GM23338 (cell line): Measurements from ENCODE around the gene OSBPL3. TPM values are rescaled to one million over a fixed set of nuclear protein-coding genes. Genes with fewer than 3 reads are reported as not detected.

Experiments
- ATAC-seq: fragments of 200-7000 bp; cut with Tn5 transposase; 3 replicates; pipeline ENCODE4 v1.9.1; 2020
- DNase-seq: peaks from one replicate; pipeline ENCODE4 v3.0.0-alpha.2; 2015; ENCODE audit warnings: low spot score
- H2AFZ ChIP-seq: fragments of 200-600 bp; sonication (generic); 2 replicates; pipeline ENCODE4 v1.8.0; 2016; ENCODE audit warnings: antibody characterized with exemption, mild to moderate bottlenecking, moderate library complexity
- H3F3A ChIP-seq: fragments of 200-600 bp; sonication (generic); replicated peaks from 2 replicates; pipeline ENCODE4 v1.8.0; 2017; ENCODE audit warnings: antibody characterized with exemption, mixed run types, low read depth
- H3K27ac ChIP-seq: fragments of 200-600 bp; sonication (generic); 2 replicates; pipeline ENCODE4 v1.6.1; 2016; ENCODE audit warnings: low read depth
- H3K27me3 ChIP-seq: fragments of 200-600 bp; sonication (generic); 2 replicates; pipeline ENCODE4 v1.8.0; 2016; ENCODE audit warnings: mild to moderate bottlenecking, mixed run types, moderate library complexity; ENCODE audit not compliant: insufficient read depth
- H3K36me3 ChIP-seq: fragments of 200-600 bp; sonication (generic); 2 replicates; pipeline ENCODE4 v1.8.0; 2016; ENCODE audit warnings: mild to moderate bottlenecking; ENCODE audit not compliant: insufficient read depth
- H3K4me1 ChIP-seq: fragments of 200-600 bp; sonication (generic); 2 replicates; pipeline ENCODE4 v1.8.0; 2016; ENCODE audit warnings: mild to moderate bottlenecking, moderate library complexity; ENCODE audit not compliant: insufficient read depth
- H3K4me2 ChIP-seq: fragments of 200-600 bp; sonication (generic); 2 replicates; pipeline ENCODE4 v1.7.1; 2017; ENCODE audit warnings: mixed run types
- H3K4me3 ChIP-seq: fragments of 200-600 bp; sonication (generic); 2 replicates; pipeline ENCODE4 v1.6.1; 2016; ENCODE audit warnings: mixed run types
- H3K79me2 ChIP-seq: fragments of 200-600 bp; sonication (generic); replicated peaks from 2 replicates; pipeline ENCODE4 v1.8.0; 2017; ENCODE audit warnings: mild to moderate bottlenecking; ENCODE audit not compliant: insufficient read depth
- H3K9me2 ChIP-seq: fragments of 200-600 bp; sonication (generic); 2 replicates; pipeline ENCODE4 v1.8.0; 2017; ENCODE audit not compliant: insufficient read depth
- H4K20me1 ChIP-seq: fragments of 200-600 bp; sonication (generic); replicated peaks from 2 replicates; pipeline ENCODE4 v1.8.0; 2017; ENCODE audit warnings: mild to moderate bottlenecking; ENCODE audit not compliant: insufficient read depth
- H3K27ac Mint-ChIP-seq: 2 replicates; pipeline ENCODE4 v1.8.0; 2020; ENCODE audit warnings: inconsistent platforms, mild to moderate bottlenecking, moderate library complexity, mixed read lengths
- H3K27me3 Mint-ChIP-seq: 3 replicates; pipeline ENCODE4 v1.8.0; 2022; ENCODE audit warnings: low read depth, mild to moderate bottlenecking, moderate library complexity, mixed read lengths, inconsistent platforms; ENCODE audit not compliant: insufficient read depth, poor library complexity
- H3K36me3 Mint-ChIP-seq: 3 replicates; pipeline ENCODE4 v1.8.0; 2021; ENCODE audit warnings: low read depth, mild to moderate bottlenecking, inconsistent platforms, moderate library complexity, mixed read lengths
- H3K4me1 Mint-ChIP-seq: 3 replicates; pipeline ENCODE4 v1.8.0; 2020; ENCODE audit warnings: mild to moderate bottlenecking, inconsistent platforms, mixed read lengths
- H3K4me3 Mint-ChIP-seq: 3 replicates; pipeline ENCODE4 v1.8.0; 2021; ENCODE audit warnings: moderate library complexity, mild to moderate bottlenecking, inconsistent platforms, mixed read lengths
- H3K9me3 Mint-ChIP-seq: 3 replicates; pipeline ENCODE4 v1.8.0; 2020; ENCODE audit warnings: moderate library complexity, mild to moderate bottlenecking, inconsistent platforms, mixed read lengths
- CREB1 ChIP-seq: fragments of 250-450 bp; sonication (Bioruptor Pico); IDR thresholded peaks from 2 replicates; pipeline ENCODE4 v1.5.0; 2020; ENCODE audit warnings: low read depth, mild to moderate bottlenecking, moderate library complexity
- EZH2 ChIP-seq: fragments of 200-600 bp; sonication (generic); IDR thresholded peaks from one replicate; pipeline ENCODE4 v1.8.0; 2017; ENCODE audit warnings: antibody characterized with exemption, mild to moderate bottlenecking, low read depth; ENCODE audit not compliant: unreplicated experiment
- EZH2phosphoT487 ChIP-seq: fragments of 200-600 bp; sonication (generic); IDR thresholded peaks from one replicate; pipeline ENCODE4 v1.8.1; 2018; ENCODE audit warnings: antibody characterized with exemption; ENCODE audit not compliant: unreplicated experiment
- JUNB ChIP-seq: IDR thresholded peaks from one replicate; pipeline ENCODE4 v1.6.1; 2016; ENCODE audit warnings: antibody characterized with exemption; ENCODE audit not compliant: unreplicated experiment
- NANOG ChIP-seq: IDR thresholded peaks from 2 replicates; pipeline ENCODE4 v1.6.1; 2016; ENCODE audit warnings: antibody characterized with exemption, borderline replicate concordance
- STAT1 ChIP-seq: IDR thresholded peaks from one replicate; pipeline ENCODE4 v1.6.1; 2016; ENCODE audit warnings: antibody characterized with exemption; ENCODE audit not compliant: unreplicated experiment
- ZNF114 ChIP-seq: fragments of 250-450 bp; sonication (Bioruptor Pico); IDR thresholded peaks from 2 replicates; pipeline ENCODE4 v1.5.0; 2020; ENCODE audit warnings: mild to moderate bottlenecking, moderate library complexity
- ZNF331 ChIP-seq: fragments of 250-450 bp; sonication (Bioruptor Pico); IDR thresholded peaks from 2 replicates; pipeline ENCODE4 v1.5.0; 2020; ENCODE audit warnings: low read depth, mild to moderate bottlenecking, moderate library complexity
- polyA plus RNA-seq: library from polyadenylated mRNA; unstranded; fragments of >200 nt; fragmentation: Nextera tagmentation; extraction: Ambion mirVana; gene quantifications from 2 replicates; pipeline ENCODE4 v1.2.1, GENCODE V29; 2016
- total RNA-seq: library from RNA; depleted of rRNA; stranded (reverse); fragments of >200 nt; shearing (Covaris generic); gene quantifications from 2 replicates; pipeline ENCODE4 v1.2.3, GENCODE V29; 2014
- TF ChIP-seq, protein P1 (sequence below): IDR thresholded peaks from 2 replicates; pipeline ENCODE4 v1.6.1; 2016; ENCODE audit warnings: antibody characterized with exemption
- TF ChIP-seq, protein P2 (sequence below), 2 experiments: fragments of 200-600 bp in 1 of 2; sonication (generic) in 1 of 2; conservative IDR thresholded peaks; 2 replicates each; pipeline versions ENCODE4 v1.5.1 to v1.6.1; 2016 to 2017; ENCODE audit warnings: antibody characterized with exemption in 2 of 2, low read depth in 2 of 2, mild to moderate bottlenecking in 2 of 2, moderate library complexity in 1 of 2

Gene OSBPL3
- total and polyA plus RNA-seq, 2 experiments from 2014 or later, result 7.2 to 15.7 TPM

DNA sequence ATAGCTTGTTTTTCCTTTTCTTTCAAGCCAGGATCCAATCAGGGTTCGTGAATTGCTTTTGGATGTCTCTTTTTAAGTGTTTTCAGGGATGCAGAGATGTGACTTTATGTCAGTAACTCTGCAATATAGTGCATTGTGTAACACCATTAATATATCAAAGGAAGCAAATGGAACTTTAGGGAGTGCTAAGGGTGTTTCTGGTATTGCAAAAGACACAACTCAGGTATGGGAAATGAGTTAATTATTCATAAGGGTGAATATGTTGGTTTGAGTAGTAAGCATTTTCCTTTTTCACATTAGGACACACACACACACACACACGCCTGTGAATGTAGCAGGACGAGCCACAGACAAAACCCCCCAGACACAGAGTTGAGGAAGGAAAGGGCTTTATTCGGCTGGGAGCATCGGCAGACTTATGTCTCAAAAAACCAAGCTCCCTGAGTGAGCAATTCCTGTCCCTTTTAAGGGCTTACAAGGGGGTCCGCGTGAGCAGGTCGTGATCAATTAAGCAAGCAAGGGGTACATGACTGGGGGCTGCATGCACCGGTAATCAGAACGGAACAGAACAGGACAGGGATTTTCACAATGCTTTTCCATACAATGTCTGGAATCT, 190.9 kb downstream of the OSBPL3 start:
- Histone ChIP-seq H3K79me2 (no peaks in the 10 kb centered on the region), H2AFZ (no peak overlapping the region), H4K20me1 (no peaks in the 10 kb centered on the region), H3K4me1 (no peaks in the 10 kb centered on the region), H3K4me3 (no peak overlapping the region), H3K27ac (no peak overlapping the region), H3F3A (no peaks in the 10 kb centered on the region), H3K4me2 (no peak overlapping the region), H3K27me3 (no peaks in the 10 kb centered on the region), H3K9me2 (0 out of 2 replicates have a peak, but pooled peaks cover 4% of the 10 kb centered on the region), H3K36me3 (no peaks in the 10 kb centered on the region)
- Mint-ChIP-seq H3K27ac (no peak overlapping the region), H3K36me3 (peaks cover 22% of the 10 kb centered on the region), H3K27me3 (peaks cover 3% of the 10 kb centered on the region), H3K4me3 (no peak overlapping the region), H3K9me3 (peaks cover 34% of the 10 kb centered on the region), H3K4me1 (peaks cover 4% of the 10 kb centered on the region; the same call in 2 of the 3 replicates)
- TF ChIP-seq ZNF331 (CRISPR knock-in tag), result no peak
- TF ChIP-seq NANOG, result no peak
- no peak for TF ChIP-seq EZH2phosphoT487
- no peak for TF ChIP-seq CREB1 (CRISPR knock-in tag)
- TF ChIP-seq EZH2, result no peak
- TF ChIP-seq ZNF114 (CRISPR knock-in tag), result no peak
- no peak for TF ChIP-seq STAT1
- no peak for TF ChIP-seq JUNB
- TF ChIP-seq, protein P1, sequence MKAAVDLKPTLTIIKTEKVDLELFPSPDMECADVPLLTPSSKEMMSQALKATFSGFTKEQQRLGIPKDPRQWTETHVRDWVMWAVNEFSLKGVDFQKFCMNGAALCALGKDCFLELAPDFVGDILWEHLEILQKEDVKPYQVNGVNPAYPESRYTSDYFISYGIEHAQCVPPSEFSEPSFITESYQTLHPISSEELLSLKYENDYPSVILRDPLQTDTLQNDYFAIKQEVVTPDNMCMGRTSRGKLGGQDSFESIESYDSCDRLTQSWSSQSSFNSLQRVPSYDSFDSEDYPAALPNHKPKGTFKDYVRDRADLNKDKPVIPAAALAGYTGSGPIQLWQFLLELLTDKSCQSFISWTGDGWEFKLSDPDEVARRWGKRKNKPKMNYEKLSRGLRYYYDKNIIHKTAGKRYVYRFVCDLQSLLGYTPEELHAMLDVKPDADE, result no peak
- ATAC-seq, result no peak
- no peak for DNase-seq

- no peaks in the 10 kb centered on the region for H3K4me1 Mint-ChIP-seq
- H3K27me3 Mint-ChIP-seq, result peaks cover 3% of the 10 kb centered on the region
- no peaks in the 10 kb centered on the region for H3K36me3 ChIP-seq
- 0 out of 2 replicates have a peak, but pooled peaks cover 4% of the 10 kb centered on the region for H3K9me2 ChIP-seq
- H3K27ac ChIP-seq, result no peak overlapping the region
- H3K9me3 Mint-ChIP-seq, result peaks cover 43% of the 10 kb centered on the region
- TF ChIP-seq, protein P2, sequence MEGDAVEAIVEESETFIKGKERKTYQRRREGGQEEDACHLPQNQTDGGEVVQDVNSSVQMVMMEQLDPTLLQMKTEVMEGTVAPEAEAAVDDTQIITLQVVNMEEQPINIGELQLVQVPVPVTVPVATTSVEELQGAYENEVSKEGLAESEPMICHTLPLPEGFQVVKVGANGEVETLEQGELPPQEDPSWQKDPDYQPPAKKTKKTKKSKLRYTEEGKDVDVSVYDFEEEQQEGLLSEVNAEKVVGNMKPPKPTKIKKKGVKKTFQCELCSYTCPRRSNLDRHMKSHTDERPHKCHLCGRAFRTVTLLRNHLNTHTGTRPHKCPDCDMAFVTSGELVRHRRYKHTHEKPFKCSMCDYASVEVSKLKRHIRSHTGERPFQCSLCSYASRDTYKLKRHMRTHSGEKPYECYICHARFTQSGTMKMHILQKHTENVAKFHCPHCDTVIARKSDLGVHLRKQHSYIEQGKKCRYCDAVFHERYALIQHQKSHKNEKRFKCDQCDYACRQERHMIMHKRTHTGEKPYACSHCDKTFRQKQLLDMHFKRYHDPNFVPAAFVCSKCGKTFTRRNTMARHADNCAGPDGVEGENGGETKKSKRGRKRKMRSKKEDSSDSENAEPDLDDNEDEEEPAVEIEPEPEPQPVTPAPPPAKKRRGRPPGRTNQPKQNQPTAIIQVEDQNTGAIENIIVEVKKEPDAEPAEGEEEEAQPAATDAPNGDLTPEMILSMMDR (conservative IDR thresholded peaks at IDR 0.05; ENCODE audit: low read depth in 2 of 2), result peak; percentile 37 to 68
- TF ChIP-seq, protein P1, result no peak
- H3F3A ChIP-seq, result no peaks in the 10 kb centered on the region
- H4K20me1 ChIP-seq, result no peaks in the 10 kb centered on the region
- peaks cover 31% of the 10 kb centered on the region for H3K36me3 Mint-ChIP-seq
- H3K4me1 ChIP-seq, result no peaks in the 10 kb centered on the region
- H3K4me3 Mint-ChIP-seq, result no peak overlapping the region
- no peaks in the 10 kb centered on the region for H3K27me3 ChIP-seq
- H2AFZ ChIP-seq, result no peak overlapping the region
- H3K27ac Mint-ChIP-seq, result no peak overlapping the region
- no peak overlapping the region for H3K4me2 ChIP-seq
- no peaks in the 10 kb centered on the region for H3K79me2 ChIP-seq
- DNase-seq (no peak), ATAC-seq (no peak)
- H3K4me3 ChIP-seq, result no peak overlapping the region
Measured at GRCh38 chr7:24788075-24788474, 191.9 kb downstream of the OSBPL3 start.
